ENCODE data around the gene NOPCHAP1.

DNA sequence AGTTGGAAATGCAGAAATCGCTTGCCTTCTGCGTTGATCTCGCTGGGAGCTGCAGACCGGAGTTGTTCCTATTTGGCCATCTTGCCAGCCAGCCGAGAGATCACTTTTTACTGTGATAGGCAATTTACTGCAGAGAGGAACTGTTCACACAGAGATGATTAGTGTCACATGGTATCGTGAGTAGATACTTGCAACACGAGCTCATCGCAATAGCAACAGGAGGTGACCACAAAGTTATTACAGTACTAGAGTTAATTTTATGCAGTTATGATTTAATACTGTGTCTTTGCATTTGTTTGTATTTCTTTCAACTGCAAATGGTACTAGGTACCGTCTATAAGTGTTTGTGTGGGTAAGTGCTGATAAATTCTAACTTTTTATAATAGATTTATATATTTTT lies 27.8 kb downstream of the NOPCHAP1 start:
- TF ChIP-seq EZH2 (IDR thresholded peaks at IDR 0.05) (no peak), POLR2AphosphoS5 (IDR thresholded peaks at IDR 0.05; ENCODE audit: borderline replicate concordance, low read depth, low read length) (peak; percentile 23; the same call in 1 of the 2 replicates), FOXP2 (optimal IDR thresholded peaks at IDR 0.05; ENCODE audit: control extremely low read depth, extremely low read length, insufficient read depth) (no peak)
